Left renal cortex interstitium (tissue), 4 donors: ENCODE measurements around the gene YBX1. TPM values are rescaled to one million over a fixed set of nuclear protein-coding genes. Genes with fewer than 3 reads are reported as not detected.
A peak's percentile ranks its signal among the peaks of the same experiment; 100 is the strongest.
"Not testable (repeated sequence)": the region's sequence is repeated elsewhere in the genome, so short reads cannot be mapped to it uniquely, and the experiment has no call there.

Experiments
- DNase-seq, 4 donors: peaks; one replicate each; pipeline ENCODE4 v3.0.0-alpha.2; 2013; ENCODE audit warnings: low read depth in 4 of 4, low spot score in 2 of 4, missing footprints in 1 of 4
- polyA plus RNA-seq, 4 donors: library from polyadenylated mRNA; unstranded; fragments of 120-200 nt; gene quantifications; one replicate each; pipeline ENCODE4 v1.2.1, GENCODE V29; 2013; ENCODE audit not compliant: insufficient read length in 4 of 4

The YBX1 gene
- polyA plus RNA-seq = 100 to 1,000 TPM; 607 to 710 (median 647) TPM

GRCh38 chr1:42681741-42682483 is at the start of gene YBX1:
Gene YBX1 (plus strand): TSS chr1:42682418. CDS start chr1:42682566, 148 bp downstream.
- peak; percentile 95 to 98 (median 96) for DNase-seq

- no peak for DNase-seq
These were observed 43.1 kb upstream of the YBX1 start for GRCh38 chr1:42639116-42639515.

- DNase-seq = no peak
These were observed 36.2 kb upstream of the YBX1 start for GRCh38 chr1:42646056-42646455.

GRCh38 chr1:42657201-42657600 is 25.0 kb upstream of the YBX1 start:
- no peak for DNase-seq

GRCh38 chr1:42657981-42658876 is 24.0 kb upstream of the YBX1 start, which contains the start of gene PPIH:
Gene PPIH (plus strand): TSS chr1:42658423. CDS start chr1:42658447, 24 bp downstream.
- DNase-seq = peak; percentile 79 to 94 (median 85)

GRCh38 chr1:42658877-42659337 is 23.3 kb upstream of the YBX1 start:
- DNase-seq = no peak

- no peak for DNase-seq
These were observed 21.2 kb upstream of the YBX1 start for GRCh38 chr1:42660907-42661500.

GRCh38 chr1:42669936-42670335 is 12.3 kb upstream of the YBX1 start:
- no peak for DNase-seq

GRCh38 chr1:42670425-42670824 is 11.8 kb upstream of the YBX1 start:
- no peak for DNase-seq

GRCh38 chr1:42674214-42674613 is 8.0 kb upstream of the YBX1 start:
- DNase-seq = no peak

GRCh38 chr1:42674682-42675081 is 7.5 kb upstream of the YBX1 start:
- DNase-seq = no peak

- DNase-seq = no peak
These were observed 6.8 kb upstream of the YBX1 start for GRCh38 chr1:42675467-42675866.

- no peak for DNase-seq
These were observed 5.6 kb upstream of the YBX1 start for GRCh38 chr1:42676534-42677087.

- no peak for DNase-seq
These were observed 2.7 kb upstream of the YBX1 start for GRCh38 chr1:42679364-42679983.

- DNase-seq = no peak
These were observed 2.2 kb upstream of the YBX1 start for GRCh38 chr1:42680055-42680454.

- no peak for DNase-seq
These were observed 1.1 kb upstream of the YBX1 start for GRCh38 chr1:42680921-42681683.

GRCh38 chr1:42682484-42682738 is 193 bp downstream of the YBX1 start:
- not testable (repeated sequence) for DNase-seq

- no peak for DNase-seq
These were observed 717 bp downstream of the YBX1 start for GRCh38 chr1:42682739-42683531.

GRCh38 chr1:42684139-42684538 is 1.9 kb downstream of the YBX1 start:
- no peak for DNase-seq
